ENCODE results near the gene PNLIPRP1.

PNLIPRP1 gene

GRCh38 chr10:116602648-116603400, 12.1 kb downstream of the PNLIPRP1 start:
- no peak for DNase-seq

DNA sequence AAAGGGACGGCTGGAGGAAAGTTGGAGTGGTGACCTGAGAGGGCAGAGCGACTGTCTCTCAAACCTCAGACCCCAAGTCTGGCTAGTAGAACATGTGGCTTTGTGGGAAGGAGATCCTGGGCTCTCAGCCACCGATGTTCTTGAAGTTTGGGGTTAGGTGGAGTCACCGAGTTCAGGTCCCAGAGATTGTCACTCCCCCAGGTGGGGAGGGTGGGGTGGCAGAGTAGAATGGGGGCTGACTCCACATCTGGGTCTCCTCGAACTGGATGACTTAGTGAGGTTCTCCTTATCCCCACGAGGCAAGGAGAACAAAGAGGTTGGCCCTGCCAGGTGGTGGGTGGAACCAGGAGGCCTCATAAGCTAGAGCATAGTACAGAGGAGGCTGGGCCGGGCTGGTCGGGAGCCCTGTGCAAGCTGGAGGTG, 15.3 kb downstream of the PNLIPRP1 start:
- no peak for DNase-seq

DNA sequence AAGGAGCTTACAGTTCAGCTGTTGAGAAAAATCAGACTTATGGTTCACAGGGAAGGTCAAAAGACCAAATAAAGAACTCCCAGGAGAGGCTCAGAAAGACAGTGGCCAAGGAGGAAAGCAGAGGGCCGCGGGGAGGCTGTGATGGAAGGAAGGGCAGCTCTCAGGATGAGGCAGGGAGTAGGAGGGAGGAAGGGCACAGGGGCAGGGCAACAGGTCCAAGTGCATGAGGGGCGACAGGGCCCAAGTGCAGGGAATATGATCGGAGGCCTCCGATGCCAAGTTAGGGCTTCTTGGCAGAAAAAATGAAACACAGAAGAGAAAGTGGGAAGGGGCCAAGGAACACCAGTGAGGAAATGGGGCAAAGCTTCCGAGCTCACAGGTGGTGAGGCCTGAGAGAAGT, 16.6 kb downstream of the PNLIPRP1 start:
- no peak for DNase-seq

DNA sequence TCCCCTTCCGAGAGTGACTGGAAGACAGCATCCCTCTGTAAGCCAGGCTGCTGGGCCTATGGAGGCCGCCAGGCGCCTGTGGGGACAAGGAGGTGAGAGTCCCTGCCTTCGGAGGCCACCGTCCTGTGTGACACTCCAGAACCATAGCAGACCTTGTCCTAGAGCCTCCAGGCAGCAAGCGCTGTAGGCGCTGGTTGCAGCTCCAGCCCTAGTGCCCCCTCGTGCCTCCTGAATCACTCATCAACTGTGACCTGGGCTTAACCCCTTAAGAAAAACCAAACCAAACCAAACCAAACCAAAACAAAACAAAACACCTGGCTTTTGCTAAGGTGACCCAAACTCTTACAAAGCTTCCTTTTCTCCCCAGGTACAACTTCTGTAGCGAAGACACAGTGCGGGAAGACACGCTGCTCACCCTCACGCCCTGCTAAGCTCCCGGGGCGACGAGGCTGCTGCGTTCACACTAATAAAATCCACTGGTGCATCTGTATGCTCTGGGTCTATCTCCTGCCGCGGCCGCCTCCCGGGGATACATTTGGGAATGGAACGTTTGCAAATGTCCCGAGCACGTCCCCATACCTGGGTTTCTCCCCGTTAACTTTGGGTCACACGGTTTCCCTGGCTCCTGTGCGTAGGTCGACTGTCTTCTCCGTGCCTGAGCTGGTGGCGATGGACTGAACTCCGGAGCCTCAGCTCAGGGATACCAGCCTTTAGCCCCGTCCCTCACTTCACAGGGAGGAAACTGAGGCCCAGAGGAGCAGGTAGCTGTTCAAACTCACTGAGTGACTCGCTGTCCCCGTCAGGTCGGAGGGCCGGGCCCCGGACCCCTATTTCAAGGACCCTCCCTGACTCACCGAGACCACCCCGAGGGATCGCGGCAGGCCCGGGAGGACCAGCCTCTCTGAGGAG, 18.2 kb downstream of the PNLIPRP1 start:
- no peak for DNase-seq

DNA sequence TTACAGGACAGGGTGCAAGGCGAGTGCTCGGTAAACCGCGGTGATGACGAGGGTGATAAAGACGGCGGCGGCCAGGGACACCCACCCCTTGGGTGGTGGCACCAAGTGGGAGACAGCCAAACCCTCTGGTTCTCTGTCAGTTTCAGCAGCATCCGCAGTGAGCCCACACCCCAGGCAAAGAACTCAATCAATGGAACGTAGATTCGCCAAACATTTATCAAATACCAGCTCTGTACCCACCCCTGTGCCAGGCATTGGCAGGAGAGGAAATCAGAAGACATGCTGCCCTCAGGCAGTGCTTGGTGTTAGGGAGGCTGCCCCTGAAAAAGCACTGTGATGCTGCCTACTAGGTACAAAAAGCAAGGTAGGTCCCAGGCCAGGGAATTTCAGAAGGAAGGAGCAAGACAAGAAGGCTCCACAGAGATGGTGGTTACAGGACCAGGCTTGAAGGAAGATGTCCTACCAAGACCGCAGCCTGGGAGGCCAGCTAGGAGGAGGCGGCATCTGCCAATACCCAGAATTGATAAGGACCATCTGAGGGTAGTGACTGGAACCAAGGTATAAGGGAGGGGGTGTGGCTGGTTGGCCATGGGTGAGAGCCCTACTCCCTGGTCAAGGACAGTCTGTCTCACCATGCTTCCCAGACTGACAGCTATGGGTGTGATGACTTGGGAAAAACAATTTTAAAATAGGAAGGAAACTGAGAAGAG, 19.8 kb downstream of the PNLIPRP1 start:
- DNase-seq, result no peak

- no peak for DNase-seq
Measured at GRCh38 chr10:116611153-116611545, 20.4 kb downstream of the PNLIPRP1 start.

DNA sequence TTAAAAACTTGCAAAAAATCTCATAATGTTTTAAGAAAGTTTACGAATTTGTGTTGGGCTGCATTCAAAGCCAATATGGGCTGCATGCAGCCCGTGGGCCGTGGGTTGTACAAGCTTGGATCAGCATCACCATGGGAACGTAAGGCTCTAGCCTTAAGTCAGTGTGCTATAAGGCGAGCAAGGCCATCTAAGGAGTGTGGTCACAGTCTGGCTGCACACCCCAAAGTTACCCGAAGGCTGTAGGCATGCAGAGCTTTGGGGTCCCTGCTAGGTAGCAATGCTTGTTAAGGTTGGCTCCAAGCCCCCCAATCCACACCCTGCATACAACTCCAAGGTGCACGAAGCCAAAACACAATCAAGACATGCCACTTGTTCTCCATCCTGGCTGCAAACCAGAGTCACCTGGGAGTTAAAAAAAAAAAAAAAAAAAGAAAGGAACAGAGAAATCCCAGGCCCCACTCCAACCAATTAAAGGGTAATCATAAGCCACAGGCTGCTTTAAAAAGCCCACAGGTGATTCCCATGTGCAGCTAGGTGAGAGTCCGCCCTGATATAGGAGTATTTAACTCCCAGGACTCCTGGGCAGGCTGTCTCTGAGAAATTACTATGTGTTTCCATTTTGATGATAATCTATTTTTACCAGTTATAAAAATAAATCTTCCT, 21.5 kb downstream of the PNLIPRP1 start:
- no peak for DNase-seq

DNA sequence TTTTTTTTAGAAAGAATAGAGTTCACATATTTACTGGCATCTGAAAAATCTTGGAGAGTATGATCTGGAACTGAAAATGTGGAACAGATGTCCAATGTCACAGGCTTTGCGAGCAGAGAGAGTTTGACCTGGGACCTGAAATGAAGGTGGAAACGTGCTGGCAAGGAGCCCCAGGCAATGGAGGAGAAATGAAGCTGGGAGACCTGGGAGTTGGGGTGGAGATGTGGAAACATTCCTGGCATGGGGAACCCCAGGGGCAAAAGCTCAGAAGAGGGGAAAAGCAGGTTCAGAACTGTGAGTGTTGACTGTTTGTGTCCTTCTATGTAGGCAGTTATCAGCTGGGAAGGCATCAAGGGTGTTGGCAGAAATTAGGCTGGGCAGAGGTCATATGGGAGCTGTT, 22.7 kb downstream of the PNLIPRP1 start:
- no peak for DNase-seq

- DNase-seq, result no peak
Measured at GRCh38 chr10:116614796-116615195, 24.0 kb downstream of the PNLIPRP1 start.

GRCh38 chr10:116615199-116615776, 24.5 kb downstream of the PNLIPRP1 start:
- DNase-seq, result no peak

DNA sequence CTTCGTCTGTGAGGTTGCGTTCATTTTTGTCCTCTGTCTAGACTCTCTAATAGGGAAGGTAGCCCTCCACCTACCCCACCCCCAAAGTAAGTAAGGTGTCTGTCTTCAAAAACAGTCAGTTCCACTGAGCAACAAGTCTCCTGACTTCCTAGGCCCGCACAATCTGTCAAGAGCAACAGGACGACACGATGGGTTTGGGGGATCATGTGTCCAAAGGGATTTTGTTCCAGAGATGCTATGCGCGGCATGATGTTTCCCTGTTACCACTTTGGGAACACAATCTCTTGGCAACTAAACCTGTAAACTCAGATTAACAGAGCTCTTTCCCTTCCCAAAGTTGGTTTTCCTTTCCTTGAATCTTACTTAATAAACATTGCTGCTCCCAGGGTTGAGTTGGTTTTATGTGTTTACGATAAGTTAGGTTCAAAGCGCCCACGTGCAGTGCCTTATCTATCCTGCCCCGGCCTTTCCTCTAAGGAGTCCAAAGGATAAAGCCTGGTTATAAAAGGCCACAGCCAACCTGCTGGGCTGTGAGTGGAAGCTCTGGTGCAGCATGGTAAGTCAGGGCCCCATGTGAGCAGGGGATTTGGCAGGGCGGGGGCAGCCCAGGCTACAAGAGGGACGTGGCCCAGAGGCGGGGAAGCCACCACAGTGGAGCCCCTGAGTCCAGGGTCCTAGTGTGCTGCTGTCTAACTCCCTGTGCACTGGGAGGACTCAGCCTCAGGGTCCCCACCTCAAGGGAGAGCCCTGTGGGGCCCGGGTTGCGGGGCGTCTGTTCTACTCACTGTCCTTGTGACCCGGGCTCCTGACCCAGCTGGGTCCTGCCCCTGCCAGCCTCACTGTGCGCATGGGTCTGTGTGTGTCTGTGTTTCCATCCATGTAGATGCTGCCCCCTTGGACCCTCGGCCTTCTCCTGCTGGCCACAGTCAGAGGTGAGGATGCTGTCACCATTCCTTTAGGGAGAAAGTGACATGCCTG, 30.0 kb downstream of the PNLIPRP1 start, which contains the start of gene PNLIPRP2:
Gene PNLIPRP2, plus strand, starts transcription at position 531 of the 978 bp plus-strand sequence.
- no peak for DNase-seq

- DNase-seq, result no peak
Measured at GRCh38 chr10:116621476-116621875, 30.7 kb downstream of the PNLIPRP1 start.

DNA sequence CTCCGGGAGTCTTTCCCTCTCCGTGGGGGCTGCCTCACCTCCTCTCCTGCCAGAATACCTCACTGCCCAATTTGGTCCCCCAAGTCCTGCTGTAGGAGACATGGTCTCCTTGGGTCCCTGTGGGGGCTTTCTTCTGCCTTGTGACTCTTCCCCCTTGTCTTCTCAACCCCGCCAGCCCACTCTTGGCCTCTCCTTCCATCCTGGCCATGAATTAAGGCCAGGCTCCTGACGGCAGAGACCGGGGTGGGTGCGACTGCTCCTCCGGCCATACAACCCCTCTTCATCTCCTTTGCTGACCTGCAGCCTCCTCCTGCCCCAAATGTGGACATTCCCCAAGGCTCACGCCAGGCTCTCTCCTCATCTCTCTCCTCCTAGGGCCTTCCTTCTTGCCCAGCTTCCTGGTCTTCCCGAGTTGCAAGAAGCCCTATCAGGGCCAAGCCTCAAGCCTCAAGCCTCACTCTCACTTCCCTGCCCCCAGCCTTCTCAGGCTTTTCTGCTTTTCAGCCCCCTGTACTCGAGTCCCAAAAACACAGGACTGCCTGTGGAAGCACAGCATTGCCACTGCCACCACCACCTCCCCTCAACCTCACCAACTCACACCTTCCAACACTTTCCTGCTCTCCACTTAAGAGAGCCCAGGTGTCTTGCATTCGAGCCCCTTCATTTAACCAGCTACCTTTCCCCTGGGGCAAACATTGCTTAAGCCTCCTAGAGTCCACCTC, 31.3 kb downstream of the PNLIPRP1 start:
- no peak for DNase-seq

DNA sequence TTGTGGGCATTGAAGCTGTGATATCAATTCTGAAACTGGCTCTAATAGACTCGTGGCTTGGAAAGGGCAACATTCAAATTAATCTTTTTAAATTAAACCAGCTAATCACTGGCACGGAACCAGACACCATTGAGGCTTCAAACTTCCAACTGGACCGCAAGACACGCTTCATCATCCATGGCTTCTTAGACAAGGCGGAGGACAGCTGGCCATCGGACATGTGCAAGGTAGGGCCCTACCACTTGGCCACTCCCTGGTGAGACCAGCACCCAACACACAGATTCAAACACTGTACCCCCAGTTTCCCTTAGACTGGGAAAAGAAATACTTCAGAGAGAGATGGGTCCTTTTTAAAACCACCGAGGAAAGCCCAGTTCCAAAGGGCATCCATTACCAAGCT, 35.1 kb downstream of the PNLIPRP1 start:
- no peak for DNase-seq

DNA sequence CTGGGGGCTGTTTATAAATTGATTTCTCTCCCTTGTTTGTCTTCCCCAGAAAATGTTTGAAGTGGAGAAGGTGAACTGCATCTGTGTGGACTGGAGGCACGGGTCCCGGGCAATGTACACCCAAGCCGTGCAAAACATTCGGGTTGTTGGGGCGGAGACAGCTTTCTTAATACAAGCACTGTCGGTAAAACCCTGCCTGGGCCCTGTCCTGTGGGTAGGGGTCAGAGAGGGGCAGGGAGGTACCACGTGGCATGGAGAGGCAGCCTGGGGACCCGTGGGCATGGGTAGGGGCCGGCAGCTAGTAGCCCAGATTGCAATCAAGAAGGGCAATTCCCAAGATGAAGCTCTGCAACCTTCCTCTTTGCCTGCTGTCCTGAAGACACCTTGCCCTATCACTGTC, 36.1 kb downstream of the PNLIPRP1 start:
- DNase-seq, result no peak

DNA sequence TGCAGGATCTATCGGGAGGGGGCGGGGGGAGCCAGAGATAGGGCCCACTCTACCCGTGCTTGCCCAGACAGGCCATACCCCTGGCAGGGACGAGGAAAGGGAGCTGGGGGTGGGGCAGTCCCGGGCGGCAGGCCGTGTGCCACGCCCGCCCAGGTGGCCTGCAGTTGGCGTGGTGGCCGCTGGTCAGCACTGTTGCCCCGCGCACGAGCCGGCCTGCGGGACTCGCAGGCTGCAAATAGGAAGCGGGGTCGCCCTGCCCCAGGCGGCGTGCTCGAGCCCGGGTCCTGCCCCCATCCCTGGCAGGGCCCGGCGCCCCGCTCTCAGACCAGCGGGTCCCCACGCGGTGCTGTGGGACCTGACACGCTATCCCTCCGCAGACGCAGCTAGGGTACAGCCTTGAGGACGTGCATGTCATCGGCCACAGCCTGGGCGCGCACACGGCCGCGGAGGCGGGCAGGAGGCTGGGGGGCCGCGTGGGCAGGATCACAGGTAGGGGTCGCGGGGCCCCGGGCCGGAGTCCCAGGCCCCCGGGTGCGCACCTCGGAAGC, 36.7 kb downstream of the PNLIPRP1 start:
- DNase-seq, result no peak

GRCh38 chr10:116629340-116629739, 38.6 kb downstream of the PNLIPRP1 start:
- no peak for DNase-seq

- DNase-seq, result no peak
Measured at GRCh38 chr10:116630020-116630419, 39.3 kb downstream of the PNLIPRP1 start.

DNA sequence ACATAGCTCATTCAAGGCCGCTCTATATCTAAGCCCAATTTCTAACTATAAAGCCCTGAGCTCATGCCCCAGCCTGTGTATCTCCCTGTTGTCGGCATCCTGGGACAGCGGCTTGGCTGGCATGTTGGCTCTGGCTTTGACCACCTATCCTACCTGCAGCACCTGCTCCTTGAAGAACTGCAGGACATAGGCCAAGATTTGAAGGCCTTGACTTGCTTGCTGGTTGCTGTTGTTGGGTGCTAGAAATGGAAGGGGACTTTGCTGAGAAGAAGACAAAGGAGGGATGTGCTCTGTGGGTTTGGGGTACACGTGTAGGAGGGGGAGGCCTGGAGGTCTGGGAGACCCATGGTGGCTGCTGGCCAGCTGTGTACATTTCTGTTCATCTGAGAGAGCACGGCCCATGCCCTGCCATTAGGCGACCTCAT, 41.1 kb downstream of the PNLIPRP1 start:
- DNase-seq, result no peak

DNA sequence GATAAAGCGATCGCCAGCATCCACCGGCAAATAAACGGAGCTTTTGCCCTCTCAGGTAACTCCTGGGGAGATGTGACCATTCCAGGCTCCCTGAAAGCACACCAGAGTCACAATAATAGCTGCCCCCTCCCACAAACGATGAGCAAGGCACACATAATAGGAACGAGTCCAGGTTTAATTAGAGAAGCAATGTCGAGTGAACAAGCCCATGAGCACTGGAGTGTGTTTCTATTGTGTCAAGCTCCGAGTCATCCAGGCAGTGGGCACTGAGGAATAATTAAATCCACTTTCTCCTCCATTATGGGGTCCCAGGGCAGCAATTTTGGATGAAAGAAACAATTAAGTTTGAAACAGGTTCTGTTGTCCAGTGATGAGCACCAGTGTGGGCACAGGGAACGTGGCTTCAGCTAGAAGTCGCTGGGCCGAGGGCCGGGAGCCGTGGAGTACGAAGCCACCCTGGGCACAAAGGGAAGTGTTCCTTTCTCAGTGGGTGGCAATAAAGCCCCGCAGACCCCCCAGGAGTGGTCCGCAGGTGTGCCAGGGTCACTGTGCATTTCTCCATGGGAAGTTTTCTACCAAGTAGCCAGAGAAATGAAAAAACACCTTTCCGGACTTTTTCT, 41.9 kb downstream of the PNLIPRP1 start:
- DNase-seq, result no peak
